Stimulated activated CD8-positive, alpha-beta memory T cell treated with anti-CD3 and anti-CD28 coated beads, Interleukin-7, amount 100 ng/mL, for 24 hours (primary cell): Measurements from ENCODE around the gene CHMP5.

ENCODE experiments used
- DNase-seq: peaks from one replicate; pipeline ENCODE4 v3.0.0-alpha.2; 2020; ENCODE audit warnings: low read depth

CHMP5 gene

DNA sequence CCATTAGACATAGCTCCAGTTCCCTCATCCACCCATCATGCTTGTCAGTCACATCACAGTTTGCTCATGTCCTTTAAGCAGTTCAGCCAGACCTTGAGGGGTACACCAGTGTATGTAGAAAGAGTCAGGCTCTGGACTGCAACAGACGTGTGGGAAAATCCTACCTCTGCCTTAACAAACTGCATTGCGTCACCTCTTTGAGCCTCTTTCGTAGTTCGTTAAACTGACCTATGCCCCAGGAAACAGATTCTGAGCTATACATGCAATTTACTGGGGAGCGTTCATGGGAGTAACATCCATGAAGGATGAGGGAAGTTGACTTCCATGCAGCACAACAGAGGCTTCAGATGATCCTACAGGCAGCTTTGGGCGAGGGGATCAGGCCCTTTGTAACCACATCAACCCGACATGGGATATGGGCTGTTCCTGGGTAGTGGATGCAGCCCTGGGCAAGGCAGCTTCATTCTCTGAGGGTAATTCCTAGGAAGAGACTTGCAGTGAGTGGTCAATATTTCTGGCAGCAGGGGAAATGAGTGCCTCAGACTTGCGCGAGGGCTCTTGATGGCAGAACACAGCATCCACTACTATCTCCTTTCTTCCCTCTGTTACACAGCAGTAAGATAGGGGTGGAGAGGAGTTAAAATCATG, 20.6 kb upstream of the CHMP5 start:
- DNase-seq: no peak

DNA sequence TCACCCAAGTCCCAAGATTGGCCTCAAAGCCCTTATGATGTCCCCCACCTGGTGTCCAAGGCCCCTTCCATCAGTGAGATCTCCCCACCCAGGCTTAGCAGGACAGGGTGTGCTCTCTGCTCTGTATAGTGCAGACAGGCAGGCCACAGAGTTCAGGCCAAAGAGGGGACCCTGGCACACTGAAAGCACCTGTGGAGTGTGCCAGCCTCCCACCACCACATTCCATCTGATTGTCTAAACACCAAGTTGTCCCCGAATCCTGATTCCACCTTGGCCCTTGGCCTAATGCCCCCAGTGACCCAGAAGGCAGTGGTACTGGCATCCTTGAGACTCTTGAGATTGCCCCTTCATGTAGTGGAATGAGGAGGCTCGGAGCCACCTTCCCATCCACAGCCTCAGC, 19.5 kb upstream of the CHMP5 start:
- no peak for DNase-seq

DNA sequence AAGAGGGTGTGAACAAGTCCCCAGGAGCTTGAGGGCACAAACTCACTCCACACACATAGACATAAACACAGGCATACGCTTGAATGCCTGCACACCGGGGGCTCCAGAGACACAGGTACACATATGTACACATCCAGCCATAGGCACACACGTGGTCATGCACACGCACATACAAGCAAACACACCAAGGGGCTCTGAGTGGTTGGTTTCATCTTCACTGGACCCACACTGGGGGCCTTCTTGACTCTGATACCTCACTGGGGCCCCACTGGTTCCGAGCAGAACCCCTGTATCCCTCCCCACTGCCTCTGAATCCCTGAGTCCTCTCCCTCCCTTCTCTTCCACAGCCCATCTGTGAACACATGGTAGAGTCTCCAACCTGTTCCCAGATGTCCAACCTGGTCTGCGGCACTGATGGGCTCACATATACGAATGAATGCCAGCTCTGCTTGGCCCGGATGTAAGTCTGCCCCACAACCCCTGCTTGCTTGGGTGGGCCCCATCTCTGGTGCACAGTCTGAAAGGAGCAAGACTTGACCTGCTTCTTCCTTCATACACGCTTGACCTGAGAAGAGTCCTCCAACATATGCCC, 18.5 kb upstream of the CHMP5 start:
- DNase-seq: no peak

DNA sequence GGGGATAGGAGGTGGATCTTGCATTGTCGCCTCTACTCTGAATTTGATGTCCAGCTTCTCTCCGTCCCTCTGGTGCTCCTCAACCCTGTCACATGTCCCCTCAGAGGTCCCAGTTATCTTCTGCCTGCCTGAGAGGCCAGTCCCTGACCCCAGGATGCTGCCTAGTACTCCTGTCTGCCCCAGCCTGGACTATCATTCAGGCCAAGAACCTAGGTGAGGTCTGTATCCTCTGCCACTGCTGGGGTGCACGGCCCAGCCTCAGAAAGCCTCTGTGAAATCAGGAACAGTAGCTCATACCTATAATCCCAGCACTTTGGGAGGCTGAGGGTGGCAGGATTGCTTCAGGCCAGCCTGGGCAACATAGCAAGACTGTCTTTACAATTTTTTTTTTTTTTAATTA, 16.2 kb upstream of the CHMP5 start:
- DNase-seq: no peak

DNA sequence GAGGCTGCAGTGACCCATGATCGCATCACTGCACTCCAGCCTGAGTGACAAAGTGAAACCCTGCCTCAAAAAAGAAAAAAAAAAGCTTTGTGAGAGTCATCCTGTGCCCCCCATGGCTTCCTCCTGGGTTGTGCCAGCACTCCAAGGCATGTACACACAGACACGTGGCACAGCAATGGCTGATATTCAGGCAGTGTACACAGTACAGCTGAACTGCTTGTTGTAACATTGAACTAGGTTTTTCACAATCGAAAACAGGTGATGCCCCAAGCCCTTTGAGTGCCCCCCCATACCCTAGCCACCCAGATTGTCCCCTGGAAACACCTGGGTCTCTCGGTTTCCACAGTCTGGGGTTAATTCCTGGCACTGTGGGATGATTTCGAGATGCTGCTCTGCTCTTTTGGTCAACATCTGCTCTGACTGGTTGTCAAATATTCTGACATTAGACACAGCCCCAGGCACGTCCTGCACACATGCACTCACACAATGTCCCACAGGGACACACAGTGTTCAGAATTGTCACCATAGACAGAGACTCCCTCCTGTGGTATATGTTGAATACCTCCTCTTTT, 15.7 kb upstream of the CHMP5 start:
- no peak for DNase-seq

DNA sequence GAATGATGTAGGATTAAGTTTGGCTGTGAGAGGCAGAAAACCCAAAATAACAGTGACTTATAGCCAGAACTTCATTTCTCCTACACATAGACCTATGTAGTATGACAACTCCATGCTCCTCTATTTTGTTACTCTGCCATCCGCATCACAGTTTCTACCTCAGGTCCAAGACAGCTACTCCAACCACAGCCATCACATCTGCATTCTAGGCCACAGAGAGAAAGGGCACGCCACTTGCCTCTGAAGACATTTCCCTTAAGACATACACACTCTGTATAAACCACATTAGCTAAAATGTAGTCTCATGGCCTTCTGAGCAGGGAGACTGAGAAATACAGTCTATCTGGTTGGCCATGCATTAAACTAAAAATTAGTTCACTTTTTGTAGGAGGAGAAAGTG, 14.9 kb upstream of the CHMP5 start:
- DNase-seq: no peak

DNA sequence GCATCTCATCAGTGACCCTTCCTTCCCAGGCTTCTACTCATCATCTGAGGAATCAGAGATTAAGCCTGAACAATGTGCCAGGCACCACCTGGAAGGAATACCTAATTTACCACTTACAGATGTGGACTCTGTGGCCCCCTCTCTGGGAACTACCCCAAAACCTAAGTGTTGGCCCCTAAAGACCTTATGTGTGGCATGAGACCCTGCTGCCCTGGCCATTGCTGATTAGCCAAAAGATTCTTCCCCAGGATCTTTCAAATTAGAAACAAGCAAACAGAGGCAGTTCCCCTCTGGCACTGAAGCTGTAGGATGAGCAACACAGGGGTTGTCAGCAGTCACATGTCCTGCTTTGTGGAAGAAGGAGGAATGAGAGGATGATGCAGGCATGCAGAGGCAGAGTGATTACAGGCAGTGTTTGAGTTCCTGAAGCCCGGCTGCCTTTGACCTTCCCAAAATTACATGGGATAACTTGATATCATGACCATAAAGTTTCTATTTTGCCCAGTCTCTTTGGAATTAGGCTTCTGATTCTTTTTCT, 14.3 kb upstream of the CHMP5 start:
- no peak for DNase-seq

DNA sequence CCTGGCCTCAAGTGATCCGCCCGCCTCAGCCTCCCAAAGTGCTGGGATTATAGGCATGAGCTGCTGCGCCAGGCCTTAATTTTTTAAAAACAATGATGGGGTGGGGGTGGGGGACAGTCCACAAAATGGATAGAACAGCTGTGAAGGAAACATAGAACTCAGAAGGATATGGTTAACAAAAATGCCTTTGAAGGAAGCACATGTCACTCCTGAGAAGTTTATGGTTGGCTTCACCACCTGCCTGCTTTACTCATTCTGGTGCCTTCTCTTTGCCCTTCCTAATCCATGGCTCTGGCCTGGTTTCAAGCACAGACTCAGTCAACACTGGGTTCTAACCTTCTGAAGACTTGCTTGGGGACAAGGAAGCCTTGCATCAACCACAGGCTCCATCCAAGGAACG, 10.6 kb upstream of the CHMP5 start:
- no peak for DNase-seq

DNA sequence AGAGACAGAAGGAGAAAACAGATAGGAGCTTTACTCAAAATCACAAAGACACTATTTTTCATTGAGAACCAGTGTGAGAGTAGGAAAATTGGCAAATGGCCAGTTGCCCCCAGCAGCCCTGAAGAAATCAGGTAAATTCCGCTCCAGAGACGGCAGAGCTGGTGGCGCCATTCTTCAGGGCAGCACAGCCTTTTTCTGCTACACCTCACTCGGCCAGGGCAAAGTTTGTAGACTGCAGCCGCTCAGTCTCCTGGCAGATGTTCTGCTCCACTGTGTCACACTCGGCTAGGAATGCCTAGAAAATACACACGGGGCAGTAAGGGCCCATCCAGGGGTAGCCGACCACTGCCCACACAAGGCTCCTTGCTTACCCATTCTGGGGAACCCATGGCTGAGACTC, 9.8 kb upstream of the CHMP5 start:
- DNase-seq: no peak

DNA sequence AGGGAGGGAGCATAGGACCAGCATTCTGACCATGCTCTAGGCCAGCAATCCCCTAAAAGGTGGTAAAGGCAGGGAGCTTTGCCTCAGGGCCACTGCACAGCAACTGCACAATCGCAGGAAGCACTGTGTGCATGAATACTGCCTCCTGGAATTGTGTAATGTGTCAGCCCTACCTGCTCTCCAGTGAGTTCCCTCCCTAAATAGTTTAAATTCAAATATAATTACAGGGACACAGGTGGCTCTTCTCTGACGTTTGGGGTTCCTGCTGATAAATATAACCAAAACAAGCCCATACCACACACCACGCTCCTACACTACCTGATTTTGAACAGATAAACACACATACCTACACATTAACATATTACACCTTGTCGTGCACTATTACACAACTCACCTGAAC, 9.4 kb upstream of the CHMP5 start:
- DNase-seq: no peak

DNA sequence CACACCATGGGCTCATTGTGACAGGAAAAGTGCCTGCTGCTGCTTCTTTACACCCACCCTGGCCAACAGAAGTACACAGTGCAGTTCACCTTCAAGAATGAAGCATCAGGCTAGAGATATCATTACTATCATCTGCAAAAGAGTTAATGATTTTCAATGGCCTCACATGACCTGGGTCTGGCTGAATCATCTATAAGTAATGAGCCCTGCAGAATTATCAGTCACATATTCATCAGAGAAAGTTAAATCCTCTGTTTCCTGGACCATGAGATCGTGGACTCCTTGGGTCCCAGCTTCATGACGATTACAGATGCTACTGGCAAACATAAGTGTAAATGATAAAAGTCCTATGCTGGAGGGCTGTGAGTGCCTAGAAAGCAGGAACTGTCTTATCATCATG, 8.6 kb upstream of the CHMP5 start:
- no peak for DNase-seq

DNA sequence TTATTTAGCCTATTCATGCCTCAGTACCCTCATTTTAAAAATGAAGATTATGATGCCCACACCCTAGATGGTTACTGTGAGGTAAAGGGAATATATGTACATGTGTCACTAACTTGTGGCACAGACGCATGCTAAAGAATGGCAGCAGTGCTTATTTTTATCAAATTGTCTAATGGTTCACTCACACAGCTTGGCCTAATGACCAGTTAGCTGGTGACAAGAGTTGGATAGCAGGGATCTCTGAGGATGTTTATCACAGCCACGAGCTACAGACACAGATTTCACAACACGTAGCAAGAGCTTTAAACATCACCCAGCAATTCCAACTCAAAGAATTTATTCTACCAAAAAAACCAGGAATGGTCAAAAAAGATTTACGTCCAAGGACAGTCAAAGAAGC, 7.6 kb upstream of the CHMP5 start:
- DNase-seq: no peak

DNA sequence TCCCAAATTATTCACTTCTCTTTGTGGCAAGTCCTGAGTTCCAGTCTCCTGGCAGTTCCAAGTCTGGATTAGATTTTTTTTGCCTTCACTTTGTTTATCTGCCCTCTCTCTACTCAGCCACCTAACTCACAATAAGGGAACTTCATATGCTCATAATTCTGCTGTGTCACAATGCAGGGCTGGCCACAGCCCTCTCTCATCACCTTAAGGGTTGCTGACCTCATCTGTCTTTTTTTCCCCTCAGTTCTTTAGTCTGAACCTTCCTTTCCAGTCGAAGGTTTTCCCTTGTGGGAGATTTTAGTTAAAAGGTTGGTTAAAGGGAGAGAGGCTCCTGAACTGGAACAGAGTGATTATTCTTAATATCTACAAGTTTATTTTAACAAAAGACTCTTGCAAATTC, 4.5 kb upstream of the CHMP5 start:
- DNase-seq: no peak

DNA sequence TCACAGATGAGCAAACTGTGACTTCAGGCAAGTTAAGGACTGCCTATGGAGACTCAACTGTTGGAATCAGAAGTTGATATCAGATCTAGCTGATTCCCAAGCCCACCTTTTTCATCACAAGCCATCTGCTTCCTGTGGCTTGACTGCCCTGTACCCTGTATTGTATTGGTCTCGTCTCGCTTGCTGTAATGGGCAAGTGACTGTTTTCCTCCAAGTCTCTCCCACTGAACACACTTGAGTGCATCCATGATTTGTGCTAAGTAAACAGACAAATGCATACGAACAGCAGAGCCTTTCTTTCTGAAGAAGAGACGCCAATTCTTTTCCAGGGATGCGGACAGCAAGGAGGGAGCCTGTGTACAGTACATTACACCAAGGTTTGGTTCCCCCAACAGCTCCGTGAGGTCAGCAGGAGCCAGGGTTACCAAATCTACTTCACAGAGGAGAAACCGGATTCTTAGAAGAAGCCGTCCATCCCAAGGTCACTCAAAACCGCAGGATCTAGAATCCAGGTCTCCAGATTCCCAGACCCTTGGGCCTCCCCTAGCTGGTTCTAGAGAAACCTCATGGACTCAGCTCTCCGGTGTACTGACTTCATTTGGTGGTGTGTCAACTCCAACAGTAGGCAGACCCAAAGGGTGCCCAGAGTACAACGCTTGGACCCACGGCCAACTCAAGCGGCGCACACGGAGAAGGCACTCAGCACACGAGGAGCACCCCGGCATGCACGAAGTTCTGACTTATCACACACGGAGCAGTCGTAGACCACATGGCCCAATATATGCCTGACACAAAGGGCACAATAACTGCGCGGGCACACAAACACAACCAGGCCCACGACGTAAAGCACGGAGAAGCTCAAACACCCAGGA, 1.5 kb upstream of the CHMP5 start:
- DNase-seq: no peak

DNA sequence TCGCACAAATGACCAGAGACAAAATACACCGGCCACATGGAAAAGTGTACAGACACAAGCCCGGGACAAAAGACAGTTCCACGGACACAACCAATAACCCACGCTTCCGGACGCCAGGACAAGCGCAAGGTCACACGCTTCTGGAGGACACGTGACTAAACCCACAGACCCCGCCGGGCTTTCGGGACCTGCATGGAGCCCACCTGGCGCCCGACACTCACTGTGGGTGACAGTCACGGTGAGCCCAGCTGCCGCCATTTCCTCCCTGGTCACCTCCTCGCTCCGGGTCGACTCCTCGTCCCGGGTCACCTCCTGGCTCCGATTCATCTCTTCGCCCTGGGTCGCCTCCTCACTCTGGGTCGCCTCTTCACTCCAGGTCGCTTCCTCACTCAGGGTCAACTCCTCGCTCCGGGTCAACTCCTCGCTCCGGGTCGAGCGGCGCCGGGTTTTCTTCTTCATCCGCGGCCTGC, 811 bp upstream of the CHMP5 start:
- no peak for DNase-seq

DNA sequence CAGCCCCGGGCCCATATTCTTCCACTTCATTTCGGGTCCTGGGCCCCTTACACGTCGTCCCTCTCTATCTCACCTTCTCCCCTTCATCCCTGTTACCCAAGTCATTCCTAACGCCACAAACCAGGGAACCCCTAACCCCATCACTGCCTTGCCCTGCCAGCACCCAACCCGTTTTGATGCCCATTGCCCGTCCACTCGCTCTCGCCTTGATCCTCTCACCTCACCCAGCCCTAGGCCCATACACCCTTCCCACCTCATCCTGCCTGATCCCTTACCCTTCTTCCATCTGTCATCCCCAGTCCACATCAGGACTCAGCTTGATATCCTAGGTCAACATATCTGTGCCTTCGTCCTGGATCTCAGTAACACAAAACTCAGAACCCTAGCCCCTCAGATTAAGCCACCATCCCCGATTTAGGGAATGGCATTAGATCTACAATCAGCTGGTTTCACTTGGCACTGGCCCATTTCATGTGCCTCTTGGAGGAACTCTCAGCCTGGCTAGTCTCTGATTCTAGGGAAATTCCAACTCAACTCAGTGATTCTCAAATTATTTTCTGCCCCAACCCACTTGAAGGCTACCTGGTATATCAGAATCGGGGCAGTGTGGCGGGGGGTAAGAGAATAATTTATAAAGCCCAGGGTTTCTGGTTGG, 489 bp downstream of the CHMP5 start:
- no peak for DNase-seq

DNA sequence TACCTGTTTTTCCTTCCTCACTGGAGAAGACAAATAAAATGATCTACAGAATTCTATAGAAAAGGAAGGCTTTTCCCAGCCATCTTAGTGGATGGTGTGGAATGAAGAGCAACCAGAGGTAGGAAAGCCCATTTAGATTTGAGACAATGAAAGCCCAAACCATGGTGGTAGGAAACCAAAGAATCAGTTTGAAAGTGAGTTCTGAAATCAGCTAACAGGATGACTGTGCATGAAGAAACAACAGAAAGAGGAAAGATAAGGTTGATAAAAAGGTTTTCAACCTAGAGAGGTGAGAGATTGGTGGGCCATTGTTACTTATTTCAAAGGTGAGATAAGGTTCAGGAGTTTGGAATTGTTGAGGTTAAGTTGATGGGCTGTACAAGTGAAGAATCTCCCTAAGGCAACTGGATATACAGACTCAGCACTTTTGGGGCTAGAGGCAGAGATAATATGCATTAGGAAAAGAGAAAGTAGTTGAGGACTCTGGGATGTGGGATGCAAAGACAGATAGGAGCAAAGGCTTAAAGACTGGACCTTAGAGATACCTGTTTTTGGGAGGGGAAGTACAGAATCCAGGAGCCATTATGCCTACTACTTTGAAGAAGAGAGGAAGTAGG, 2.4 kb downstream of the CHMP5 start:
- DNase-seq: no peak

DNA sequence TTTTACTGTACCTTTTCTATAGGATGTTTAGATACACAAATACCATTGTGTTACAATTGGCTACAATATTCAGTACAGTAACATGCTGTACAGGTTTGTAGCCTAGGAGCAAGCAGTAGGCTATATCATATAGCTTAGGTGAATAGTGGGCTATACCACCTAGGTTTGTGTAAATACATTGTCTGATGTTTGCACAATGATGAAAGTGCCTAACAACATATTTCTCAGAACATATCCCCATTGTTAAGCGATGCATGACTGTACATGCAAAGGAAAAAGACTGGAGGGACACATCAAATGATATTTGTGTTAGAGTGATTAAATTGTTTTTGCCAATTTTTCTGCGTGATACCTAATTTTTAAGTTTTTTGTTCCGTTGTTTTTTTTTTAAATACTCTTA, 5.3 kb downstream of the CHMP5 start:
- DNase-seq: no peak

DNA sequence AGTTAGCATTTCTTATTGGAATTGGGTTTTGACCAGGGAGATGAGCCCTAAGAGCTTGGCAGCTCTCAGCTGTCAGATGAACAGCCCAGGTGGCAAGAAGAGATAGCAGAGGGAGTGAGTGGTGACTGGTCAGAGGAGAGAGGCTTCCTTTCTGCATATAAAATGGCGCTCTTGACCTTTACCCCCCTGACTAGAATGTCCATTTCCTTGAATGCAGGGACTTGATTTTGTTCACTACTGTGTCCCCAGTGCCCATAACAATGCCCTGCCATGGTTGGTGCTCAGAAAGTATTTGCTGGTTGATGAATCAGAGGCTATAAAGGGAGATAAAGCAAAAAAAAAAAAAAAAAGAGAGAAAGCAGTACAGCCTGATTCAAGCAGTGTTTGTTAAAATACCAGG, 7.2 kb downstream of the CHMP5 start:
- DNase-seq: no peak

DNA sequence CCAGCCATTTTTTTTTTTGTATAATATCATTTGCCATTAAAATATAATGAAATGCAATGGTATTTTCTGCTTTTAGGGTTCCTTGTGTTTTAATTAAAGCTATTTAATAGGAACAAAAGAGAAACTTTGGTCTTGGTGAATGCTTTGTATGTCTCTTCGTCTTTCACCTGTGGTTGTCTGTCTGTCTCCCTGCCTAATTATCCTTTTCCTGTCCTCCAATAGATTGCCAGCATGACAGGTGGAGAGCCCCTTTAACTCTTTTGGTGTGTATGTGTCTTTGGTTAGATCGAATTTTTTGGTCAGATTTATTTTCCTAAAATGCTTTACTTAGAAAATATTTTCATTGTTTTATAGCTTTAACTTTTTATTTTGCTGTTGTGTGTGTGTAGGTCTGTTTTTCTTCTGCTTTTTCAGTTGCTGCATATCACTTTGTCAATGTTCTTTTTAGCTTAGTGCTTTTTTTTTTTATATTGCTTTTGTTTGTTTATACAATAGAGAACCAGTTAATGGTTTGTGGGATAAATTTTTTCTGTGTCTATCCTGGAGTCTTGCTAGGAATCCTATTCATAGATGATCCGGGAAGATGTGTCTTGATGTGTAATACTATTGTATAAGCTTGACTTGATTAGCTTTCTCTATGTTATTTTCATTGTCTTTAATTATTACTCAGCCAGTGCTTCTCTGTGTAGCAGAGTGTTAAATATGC, 8.6 kb downstream of the CHMP5 start:
- no peak for DNase-seq

DNA sequence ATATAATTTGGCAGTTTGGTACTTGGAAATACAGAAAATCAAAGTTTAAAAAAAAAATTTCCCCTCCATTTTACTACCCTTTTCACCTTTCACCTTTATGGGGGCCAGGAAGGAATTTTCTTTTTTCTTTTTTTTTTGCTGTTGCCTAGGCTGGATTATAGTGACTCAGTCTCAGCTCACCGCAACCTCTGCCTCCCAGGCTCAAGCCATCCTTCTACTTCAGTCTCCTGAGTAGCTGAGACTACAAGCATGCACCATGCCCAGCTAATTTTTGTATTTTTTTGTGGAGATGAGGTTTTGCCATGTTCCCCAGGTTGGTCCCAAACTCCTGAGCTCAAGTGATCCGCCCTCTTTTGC, 9.1 kb downstream of the CHMP5 start:
- DNase-seq: no peak
